Measurements from ENCODE around the gene TRIM2.

Gene TRIM2

GRCh38 chr4:153169776-153170175 lies 34.5 kb upstream of the TRIM2 start:
- no peaks in the 10 kb centered on the region for H3K9me3 ChIP-seq (ENCODE audit: control insufficient read depth, low read length)
- 72% methylated on average over 8 of the region's 8 CpGs for WGBS, 2 experiments
- H3K27me3 ChIP-seq (ENCODE audit: control insufficient read depth, insufficient read depth, low read length, poor library complexity, severe bottlenecking), result no peaks in the 10 kb centered on the region
- H3K36me3 ChIP-seq (ENCODE audit: control insufficient read depth, insufficient read depth, low read length), result no peaks in the 10 kb centered on the region
- H3K4me1 ChIP-seq (ENCODE audit: control insufficient read depth, insufficient read depth, low read length), result peaks cover 11% of the 10 kb centered on the region
- no peak overlapping the region for H3K27ac ChIP-seq (ENCODE audit: insufficient read depth, low read depth, low read length, poor library complexity, severe bottlenecking)
- H3K4me3 ChIP-seq (ENCODE audit: insufficient read depth, low read depth, low read length), result no peak overlapping the region

GRCh38 chr4:153170407-153170806 lies 33.8 kb upstream of the TRIM2 start:
- no peak overlapping the region for H3K27ac ChIP-seq (ENCODE audit: insufficient read depth, low read depth, low read length, poor library complexity, severe bottlenecking)
- H3K9me3 ChIP-seq (ENCODE audit: control insufficient read depth, low read length), result no peaks in the 10 kb centered on the region
- WGBS, 2 experiments, result 88 to 95% methylated on average over 2 of the region's 2 CpGs
- no peak overlapping the region for H3K4me3 ChIP-seq (ENCODE audit: insufficient read depth, low read depth, low read length)
- H3K27me3 ChIP-seq (ENCODE audit: control insufficient read depth, insufficient read depth, low read length, poor library complexity, severe bottlenecking), result no peaks in the 10 kb centered on the region
- peaks cover 11% of the 10 kb centered on the region for H3K4me1 ChIP-seq (ENCODE audit: control insufficient read depth, insufficient read depth, low read length)
- H3K36me3 ChIP-seq (ENCODE audit: control insufficient read depth, insufficient read depth, low read length), result no peaks in the 10 kb centered on the region

GRCh38 chr4:153174821-153175567 lies 29.2 kb upstream of the TRIM2 start:
- no peak overlapping the region for H3K27ac ChIP-seq (ENCODE audit: insufficient read depth, low read depth, low read length, poor library complexity, severe bottlenecking)
- WGBS, 2 experiments, result 93 to 94% methylated on average over 22 of the region's 22 CpGs
- no peaks in the 10 kb centered on the region for H3K9me3 ChIP-seq (ENCODE audit: control insufficient read depth, low read length)
- H3K27me3 ChIP-seq (ENCODE audit: control insufficient read depth, insufficient read depth, low read length, poor library complexity, severe bottlenecking), result no peaks in the 10 kb centered on the region
- peaks cover 7% of the 10 kb centered on the region for H3K4me1 ChIP-seq (ENCODE audit: control insufficient read depth, insufficient read depth, low read length)
- no peaks in the 10 kb centered on the region for H3K36me3 ChIP-seq (ENCODE audit: control insufficient read depth, insufficient read depth, low read length)
- H3K4me3 ChIP-seq (ENCODE audit: insufficient read depth, low read depth, low read length), result no peak overlapping the region

- no peaks in the 10 kb centered on the region for H3K36me3 ChIP-seq (ENCODE audit: control insufficient read depth, insufficient read depth, low read length)
- no peak overlapping the region for H3K4me3 ChIP-seq (ENCODE audit: insufficient read depth, low read depth, low read length)
- no peaks in the 10 kb centered on the region for H3K27me3 ChIP-seq (ENCODE audit: control insufficient read depth, insufficient read depth, low read length, poor library complexity, severe bottlenecking)
- no peaks in the 10 kb centered on the region for H3K4me1 ChIP-seq (ENCODE audit: control insufficient read depth, insufficient read depth, low read length)
- H3K9me3 ChIP-seq (ENCODE audit: control insufficient read depth, low read length), result no peaks in the 10 kb centered on the region
- 67 to 71% methylated on average over 3 of the region's 3 CpGs for WGBS, 2 experiments
- H3K27ac ChIP-seq (ENCODE audit: insufficient read depth, low read depth, low read length, poor library complexity, severe bottlenecking), result no peak overlapping the region
These were observed 27.3 kb upstream of the TRIM2 start for GRCh38 chr4:153176938-153177337.

- 91 to 92% methylated on average over 7 of the region's 7 CpGs for WGBS, 2 experiments
- Histone ChIP-seq H3K27me3 (ENCODE audit: control insufficient read depth, insufficient read depth, low read length, poor library complexity, severe bottlenecking) (no peaks in the 10 kb centered on the region), H3K4me1 (ENCODE audit: control insufficient read depth, insufficient read depth, low read length) (no peaks in the 10 kb centered on the region), H3K36me3 (ENCODE audit: control insufficient read depth, insufficient read depth, low read length) (no peaks in the 10 kb centered on the region), H3K27ac (ENCODE audit: insufficient read depth, low read depth, low read length, poor library complexity, severe bottlenecking) (no peak overlapping the region), H3K9me3 (ENCODE audit: control insufficient read depth, low read length) (no peaks in the 10 kb centered on the region), H3K4me3 (ENCODE audit: insufficient read depth, low read depth, low read length) (no peak overlapping the region)
These were observed 26.4 kb upstream of the TRIM2 start for GRCh38 chr4:153177841-153178240.

- Histone ChIP-seq H3K4me3 (ENCODE audit: insufficient read depth, low read depth, low read length) (no peak overlapping the region), H3K4me1 (ENCODE audit: control insufficient read depth, insufficient read depth, low read length) (no peaks in the 10 kb centered on the region), H3K27me3 (ENCODE audit: control insufficient read depth, insufficient read depth, low read length, poor library complexity, severe bottlenecking) (no peaks in the 10 kb centered on the region), H3K9me3 (ENCODE audit: control insufficient read depth, low read length) (no peaks in the 10 kb centered on the region), H3K36me3 (ENCODE audit: control insufficient read depth, insufficient read depth, low read length) (no peaks in the 10 kb centered on the region), H3K27ac (ENCODE audit: insufficient read depth, low read depth, low read length, poor library complexity, severe bottlenecking) (no peak overlapping the region)
These were observed 25.1 kb upstream of the TRIM2 start for GRCh38 chr4:153179100-153179499.

GRCh38 chr4:153181293-153181692 lies 22.9 kb upstream of the TRIM2 start:
- Histone ChIP-seq H3K9me3 (ENCODE audit: control insufficient read depth, low read length) (no peaks in the 10 kb centered on the region), H3K4me3 (ENCODE audit: insufficient read depth, low read depth, low read length) (no peak overlapping the region), H3K36me3 (ENCODE audit: control insufficient read depth, insufficient read depth, low read length) (no peaks in the 10 kb centered on the region), H3K27me3 (ENCODE audit: control insufficient read depth, insufficient read depth, low read length, poor library complexity, severe bottlenecking) (no peaks in the 10 kb centered on the region), H3K27ac (ENCODE audit: insufficient read depth, low read depth, low read length, poor library complexity, severe bottlenecking) (no peak overlapping the region), H3K4me1 (ENCODE audit: control insufficient read depth, insufficient read depth, low read length) (no peaks in the 10 kb centered on the region)
- WGBS, 2 experiments, result 95% methylated on average over 6 of the region's 6 CpGs

GRCh38 chr4:153181700-153182099 lies 22.5 kb upstream of the TRIM2 start:
- H3K27me3 ChIP-seq (ENCODE audit: control insufficient read depth, insufficient read depth, low read length, poor library complexity, severe bottlenecking), result no peaks in the 10 kb centered on the region
- no peak overlapping the region for H3K27ac ChIP-seq (ENCODE audit: insufficient read depth, low read depth, low read length, poor library complexity, severe bottlenecking)
- H3K4me3 ChIP-seq (ENCODE audit: insufficient read depth, low read depth, low read length), result no peak overlapping the region
- no peaks in the 10 kb centered on the region for H3K4me1 ChIP-seq (ENCODE audit: control insufficient read depth, insufficient read depth, low read length)
- H3K36me3 ChIP-seq (ENCODE audit: control insufficient read depth, insufficient read depth, low read length), result no peaks in the 10 kb centered on the region
- H3K9me3 ChIP-seq (ENCODE audit: control insufficient read depth, low read length), result no peaks in the 10 kb centered on the region
- 92 to 96% methylated on average over 6 of the region's 6 CpGs for WGBS, 2 experiments

- 89 to 90% methylated on average over 4 of the region's 4 CpGs for WGBS, 2 experiments
These were observed 21.1 kb upstream of the TRIM2 start for GRCh38 chr4:153183146-153183545.

GRCh38 chr4:153185331-153185852 lies 18.9 kb upstream of the TRIM2 start:
- H3K27ac ChIP-seq (ENCODE audit: insufficient read depth, low read depth, low read length, poor library complexity, severe bottlenecking), result no peak overlapping the region
- H3K4me1 ChIP-seq (ENCODE audit: control insufficient read depth, insufficient read depth, low read length), result no peaks in the 10 kb centered on the region
- no peaks in the 10 kb centered on the region for H3K27me3 ChIP-seq (ENCODE audit: control insufficient read depth, insufficient read depth, low read length, poor library complexity, severe bottlenecking)
- no peak overlapping the region for H3K4me3 ChIP-seq (ENCODE audit: insufficient read depth, low read depth, low read length)
- no peaks in the 10 kb centered on the region for H3K9me3 ChIP-seq (ENCODE audit: control insufficient read depth, low read length)
- WGBS, 2 experiments, result 85% methylated on average over 2 of the region's 2 CpGs
- H3K36me3 ChIP-seq (ENCODE audit: control insufficient read depth, insufficient read depth, low read length), result no peaks in the 10 kb centered on the region

More at GRCh38 chr4:153183146-153183545, 21.1 kb upstream of the TRIM2 start:
- Histone ChIP-seq H3K4me1 (ENCODE audit: control insufficient read depth, insufficient read depth, low read length) (no peaks in the 10 kb centered on the region), H3K4me3 (ENCODE audit: insufficient read depth, low read depth, low read length) (no peak overlapping the region), H3K36me3 (ENCODE audit: control insufficient read depth, insufficient read depth, low read length) (no peaks in the 10 kb centered on the region), H3K27ac (ENCODE audit: insufficient read depth, low read depth, low read length, poor library complexity, severe bottlenecking) (no peak overlapping the region), H3K27me3 (ENCODE audit: control insufficient read depth, insufficient read depth, low read length, poor library complexity, severe bottlenecking) (no peaks in the 10 kb centered on the region), H3K9me3 (ENCODE audit: control insufficient read depth, low read length) (no peaks in the 10 kb centered on the region)
